GM18868 (cell line): ENCODE results near the gene PRUNE2.
"Not testable (repeated sequence)": the region's sequence is repeated elsewhere in the genome, so short reads cannot be mapped to it uniquely, and the experiment has no call there.

ENCODE experiments used
- ATAC-seq: cut with Tn5 transposase; IDR thresholded peaks from one replicate; pipeline ENCODE4 v1.9.1; 2021; ENCODE audit warnings: mild to moderate bottlenecking, moderate library complexity; ENCODE audit not compliant: unreplicated experiment

Gene PRUNE2

DNA sequence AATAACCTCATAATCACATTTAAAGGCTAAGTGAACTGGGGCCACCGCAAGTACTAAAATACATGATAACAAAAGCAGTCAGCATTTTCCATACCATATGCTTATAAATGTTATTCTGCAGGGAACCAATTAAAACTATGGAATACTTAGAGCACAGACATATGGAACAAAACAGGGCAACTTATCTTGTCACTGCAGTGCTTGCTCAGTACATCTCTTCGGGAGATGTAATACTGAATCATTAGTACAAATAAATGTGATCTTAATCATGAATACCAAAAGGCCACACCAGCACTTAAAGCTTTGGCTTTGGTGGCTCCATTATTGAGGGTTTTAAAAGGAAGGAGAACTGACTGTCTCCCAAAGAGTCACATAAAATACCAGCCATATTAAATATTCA is 32.1 kb downstream of the PRUNE2 start:
- ATAC-seq = no peak

DNA sequence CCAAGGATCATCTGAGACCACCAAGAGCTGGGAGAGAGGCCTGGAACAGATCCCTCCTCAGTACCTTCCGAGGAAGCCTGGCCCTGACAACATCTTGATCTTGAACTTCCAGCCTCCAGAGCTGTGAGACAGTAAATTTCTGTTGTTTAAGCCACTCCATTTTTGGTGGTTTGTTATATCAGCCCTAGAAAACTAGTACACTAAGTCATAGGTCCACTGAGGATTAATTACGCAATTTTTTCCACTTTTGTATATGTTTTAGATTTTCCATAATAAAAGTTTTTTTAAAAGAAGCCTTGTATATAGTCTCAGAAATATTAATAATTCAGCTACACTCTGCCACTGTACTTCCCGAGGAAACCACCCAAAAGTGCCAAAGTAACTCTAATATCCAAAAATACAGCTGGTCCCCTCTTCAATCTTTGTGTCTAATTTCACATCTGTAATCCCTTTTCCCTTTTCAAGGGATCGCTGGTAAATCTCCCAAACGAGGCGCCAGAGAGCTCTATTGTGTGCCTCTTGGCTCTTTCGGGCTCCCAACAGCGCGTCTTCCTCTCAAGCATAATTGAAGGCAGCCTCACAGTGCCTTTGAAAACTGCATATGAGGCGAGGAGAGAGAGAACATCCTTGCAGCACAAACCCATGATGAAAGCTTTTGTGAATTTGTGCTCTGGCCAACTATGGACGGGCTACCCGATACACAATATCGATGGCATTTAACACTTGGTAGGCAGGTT is 32.7 kb downstream of the PRUNE2 start:
- no peak for ATAC-seq

DNA sequence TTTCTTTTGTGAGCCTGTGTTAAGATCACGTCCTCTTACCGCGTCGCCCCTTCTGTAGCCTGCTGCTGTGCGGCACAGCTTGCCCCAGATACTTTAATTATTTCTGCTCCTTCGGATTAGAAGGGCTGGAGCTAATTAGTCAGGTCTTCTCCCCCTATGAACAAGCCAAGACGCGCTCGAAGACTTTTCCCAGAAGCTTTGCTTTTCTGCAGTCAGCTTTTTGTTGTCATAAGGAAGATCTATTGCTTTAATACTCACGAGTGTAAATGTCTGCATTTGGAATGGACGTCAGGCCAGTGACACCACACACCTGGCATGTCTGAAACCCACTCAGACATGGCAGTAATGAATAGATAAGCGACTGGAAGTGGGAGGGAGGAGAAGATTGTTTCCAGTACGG is 37.0 kb downstream of the PRUNE2 start:
- ATAC-seq = no peak

DNA sequence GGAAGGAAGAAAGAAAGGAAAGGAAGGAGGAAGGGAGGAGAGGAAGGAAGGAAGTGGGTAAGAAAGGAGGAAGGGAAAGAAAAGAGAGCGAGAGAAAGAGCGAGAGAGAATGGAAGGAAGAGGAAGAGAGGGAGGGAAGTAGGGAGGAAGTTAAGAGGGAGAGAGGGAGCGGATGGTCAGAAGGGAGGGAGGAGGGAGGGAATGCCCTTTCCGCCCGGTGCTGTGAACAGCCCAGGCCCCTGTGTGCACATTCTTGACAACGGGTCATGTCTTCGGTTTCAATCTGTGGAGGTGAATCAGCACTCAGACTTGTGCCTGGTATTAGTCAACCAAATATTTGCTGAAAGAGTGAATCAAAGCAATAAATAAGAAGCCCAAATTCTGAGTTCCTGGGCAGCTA is 39.2 kb downstream of the PRUNE2 start:
- no peak for ATAC-seq

DNA sequence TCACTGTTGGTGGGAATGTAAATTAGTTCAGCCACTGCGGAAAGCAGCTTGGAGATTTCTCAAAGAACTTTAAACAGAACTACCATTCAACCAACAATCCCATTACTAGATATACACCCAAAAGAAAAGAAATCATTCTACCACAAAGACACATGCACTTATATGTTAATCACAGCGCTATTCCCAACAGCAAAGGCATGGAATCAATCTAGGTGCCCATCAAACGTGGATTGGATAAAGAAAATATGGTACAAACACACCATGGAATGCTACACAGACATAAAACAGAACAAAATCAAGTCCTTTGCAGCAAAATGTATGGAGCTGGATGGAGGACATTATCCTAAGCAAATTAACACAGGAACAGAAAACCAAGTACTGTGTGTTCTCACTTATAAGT is 42.1 kb downstream of the PRUNE2 start:
- no peak for ATAC-seq

DNA sequence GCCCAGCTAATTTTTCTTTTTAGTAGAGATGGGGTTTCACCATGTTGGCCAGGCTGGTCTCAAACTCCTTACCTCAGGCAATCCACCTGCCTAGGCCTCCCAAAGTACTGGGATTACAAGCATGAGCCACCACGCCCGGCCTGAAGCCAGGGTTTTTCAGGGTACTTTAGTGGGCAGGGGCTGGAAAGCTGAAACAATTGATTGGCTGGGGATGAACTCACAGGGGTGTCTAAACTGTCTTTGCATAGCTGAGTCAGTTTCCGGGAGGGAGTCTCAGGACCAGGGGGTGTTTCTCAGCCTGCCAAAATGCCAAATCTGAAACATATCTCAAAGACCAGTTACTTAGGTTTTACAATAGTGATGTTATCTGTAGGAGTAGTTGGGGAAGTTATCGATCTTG is 46.1 kb downstream of the PRUNE2 start:
- no peak for ATAC-seq

DNA sequence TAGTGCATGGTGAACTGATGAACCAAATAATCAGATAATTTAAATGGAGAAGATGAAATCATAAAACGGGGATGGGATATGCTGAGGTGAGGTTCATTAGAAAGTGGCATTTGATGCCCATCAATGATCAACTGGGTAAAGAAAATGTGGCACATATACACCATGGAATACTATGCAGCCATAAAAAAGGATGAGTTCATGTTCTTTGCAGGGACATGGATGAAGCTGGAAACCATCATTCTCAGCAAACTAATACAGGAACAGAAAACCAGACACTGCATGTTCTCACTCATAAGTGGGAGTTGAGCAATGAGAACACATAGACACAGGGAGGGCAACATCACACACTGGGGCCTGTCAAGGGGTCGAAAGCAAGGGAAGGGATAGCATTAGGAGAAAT is 47.7 kb downstream of the PRUNE2 start:
- ATAC-seq = not testable (repeated sequence)

DNA sequence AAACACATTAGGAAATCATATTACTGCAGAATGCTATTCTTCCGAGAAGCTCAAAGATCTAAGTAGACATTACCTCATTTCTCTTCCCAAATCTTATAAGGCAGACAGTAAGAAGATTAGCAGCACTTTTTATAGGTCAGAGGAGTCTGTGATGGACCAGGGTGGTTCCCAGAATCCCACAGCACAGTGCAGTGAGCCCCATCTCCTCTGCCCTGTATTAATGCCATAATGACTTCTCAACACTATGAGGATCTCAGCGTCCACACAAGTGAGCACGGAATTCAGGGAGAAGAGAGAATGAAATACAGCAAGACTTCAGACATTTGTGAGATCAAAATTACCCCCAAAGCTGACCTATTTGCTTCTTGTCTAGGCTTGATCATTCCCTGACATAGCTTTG is 49.9 kb downstream of the PRUNE2 start:
- ATAC-seq = no peak

DNA sequence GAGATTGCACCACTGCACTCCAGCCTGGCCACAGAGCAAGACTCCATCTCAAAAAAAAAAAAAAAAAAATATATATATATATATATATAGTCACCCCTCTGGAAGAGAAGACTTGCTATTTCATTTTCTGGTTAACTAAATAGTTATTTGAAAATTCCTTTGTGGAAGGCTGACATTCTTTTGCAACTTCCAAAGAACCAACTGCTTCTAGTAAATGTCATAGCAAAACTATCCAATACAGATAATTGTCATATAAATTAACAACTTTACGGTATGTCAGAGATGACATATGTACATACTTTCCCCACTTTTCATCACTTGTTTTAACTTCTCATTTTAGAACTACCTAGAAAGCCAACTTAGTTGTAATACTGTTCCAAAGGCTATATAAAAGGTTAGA is 50.9 kb downstream of the PRUNE2 start:
- no peak for ATAC-seq

DNA sequence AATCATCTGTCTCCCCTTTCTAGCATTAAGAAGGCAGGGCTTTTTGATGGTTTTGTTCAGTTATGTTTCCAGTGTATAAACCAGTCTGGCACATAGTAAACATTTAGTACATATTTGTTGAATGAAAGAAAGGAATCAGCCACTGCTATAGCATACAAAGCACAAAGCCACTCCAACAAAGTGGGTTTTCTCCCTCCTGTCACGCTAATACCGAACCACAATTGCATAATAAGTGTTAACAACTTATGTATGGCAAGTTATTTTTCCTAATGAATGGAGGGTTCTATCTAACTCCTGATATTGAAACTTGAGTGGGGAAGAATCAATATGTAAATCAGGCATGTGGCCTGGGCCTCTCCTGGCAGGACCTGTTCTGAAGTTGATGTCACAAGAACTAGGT is 53.9 kb downstream of the PRUNE2 start:
- ATAC-seq = no peak

DNA sequence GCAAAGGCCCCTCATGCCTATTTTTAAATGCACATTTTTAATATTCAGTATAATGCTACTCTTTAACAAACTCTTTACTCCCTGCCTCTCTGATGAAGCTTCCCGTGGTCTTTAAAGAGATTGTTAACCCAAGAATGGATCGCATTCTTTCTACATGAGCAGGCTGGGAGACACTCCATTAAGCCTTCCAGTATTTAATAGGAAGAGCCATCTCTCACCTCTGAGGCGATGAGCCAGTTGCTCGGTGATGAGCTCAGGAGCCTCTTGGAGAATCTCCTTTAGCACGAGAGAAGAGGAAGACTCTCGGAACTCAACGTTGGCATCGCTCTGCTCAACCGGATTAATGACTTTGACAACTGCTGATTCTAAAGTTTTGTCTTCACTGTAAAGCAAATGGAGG is 59.6 kb downstream of the PRUNE2 start:
- no peak for ATAC-seq

DNA sequence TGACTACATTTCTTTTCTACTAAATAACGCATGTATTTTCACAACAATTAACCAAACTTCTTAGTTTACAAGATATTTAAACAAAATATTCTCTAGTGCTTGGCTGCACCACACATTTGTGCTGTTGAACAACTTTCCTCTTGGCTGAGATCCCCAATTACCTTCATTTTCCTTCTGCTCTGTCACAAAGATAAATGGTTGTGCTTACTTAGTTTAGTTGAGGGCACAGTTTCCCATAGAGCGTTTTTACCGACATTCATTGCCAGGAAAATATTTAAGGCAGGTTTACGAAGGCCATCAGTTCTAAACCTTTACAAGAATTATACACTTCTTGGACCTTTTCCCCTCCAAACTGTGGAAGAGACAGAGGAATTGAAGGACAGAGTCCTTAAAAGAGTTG is 60.7 kb downstream of the PRUNE2 start:
- ATAC-seq = no peak

DNA sequence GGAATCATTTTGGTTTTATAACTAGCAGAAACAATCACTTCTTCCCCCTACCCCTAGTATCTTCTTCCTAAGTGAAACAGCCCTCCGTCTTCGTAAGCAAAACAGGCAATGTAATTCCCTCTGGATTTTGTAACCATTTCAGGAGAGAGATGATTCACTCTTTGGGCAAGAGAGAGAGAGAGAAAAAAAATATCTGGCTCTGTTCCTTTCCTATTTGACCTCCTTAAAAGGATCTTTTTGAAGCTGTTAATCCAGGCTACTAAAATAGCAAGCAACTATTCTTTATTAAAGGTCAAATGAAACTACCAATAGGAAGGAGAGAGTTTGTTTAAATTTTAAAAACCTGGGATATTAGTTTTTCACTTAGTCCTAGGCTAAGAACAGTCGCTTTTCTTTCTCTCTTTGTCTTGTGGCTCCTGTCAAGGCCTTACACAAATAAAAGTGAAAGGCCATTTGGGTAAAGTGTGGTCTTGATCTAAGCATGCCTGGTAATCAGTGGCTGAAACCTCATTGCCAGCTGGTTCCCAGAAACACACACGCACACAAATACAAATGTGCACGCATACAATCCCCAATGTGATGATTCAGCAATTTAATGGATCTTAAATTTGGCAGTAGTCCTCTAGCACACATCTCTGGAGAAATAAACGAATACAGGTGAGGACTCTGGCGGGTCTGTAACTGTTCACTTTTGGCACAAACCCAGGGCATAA is 70.2 kb downstream of the PRUNE2 start:
- ATAC-seq = no peak

DNA sequence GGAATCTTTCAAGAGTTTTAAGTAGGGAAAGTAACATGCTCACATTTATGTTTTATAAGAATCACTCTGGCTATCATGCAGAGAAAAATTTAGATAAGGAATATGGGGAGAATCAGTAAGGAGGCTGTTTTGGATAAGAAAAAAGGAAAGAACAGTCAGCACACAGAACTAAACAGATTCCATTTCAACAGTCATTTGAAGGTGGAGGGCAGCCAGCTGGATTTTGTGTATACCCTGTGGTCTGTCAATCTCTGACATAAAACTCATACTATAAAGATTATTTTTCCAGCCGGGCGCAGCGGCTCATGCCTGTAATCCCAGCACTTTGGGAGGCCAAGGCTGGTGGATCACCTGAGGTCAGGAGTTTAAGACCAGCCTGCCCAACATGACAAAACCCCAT is 77.5 kb downstream of the PRUNE2 start:
- no peak for ATAC-seq

DNA sequence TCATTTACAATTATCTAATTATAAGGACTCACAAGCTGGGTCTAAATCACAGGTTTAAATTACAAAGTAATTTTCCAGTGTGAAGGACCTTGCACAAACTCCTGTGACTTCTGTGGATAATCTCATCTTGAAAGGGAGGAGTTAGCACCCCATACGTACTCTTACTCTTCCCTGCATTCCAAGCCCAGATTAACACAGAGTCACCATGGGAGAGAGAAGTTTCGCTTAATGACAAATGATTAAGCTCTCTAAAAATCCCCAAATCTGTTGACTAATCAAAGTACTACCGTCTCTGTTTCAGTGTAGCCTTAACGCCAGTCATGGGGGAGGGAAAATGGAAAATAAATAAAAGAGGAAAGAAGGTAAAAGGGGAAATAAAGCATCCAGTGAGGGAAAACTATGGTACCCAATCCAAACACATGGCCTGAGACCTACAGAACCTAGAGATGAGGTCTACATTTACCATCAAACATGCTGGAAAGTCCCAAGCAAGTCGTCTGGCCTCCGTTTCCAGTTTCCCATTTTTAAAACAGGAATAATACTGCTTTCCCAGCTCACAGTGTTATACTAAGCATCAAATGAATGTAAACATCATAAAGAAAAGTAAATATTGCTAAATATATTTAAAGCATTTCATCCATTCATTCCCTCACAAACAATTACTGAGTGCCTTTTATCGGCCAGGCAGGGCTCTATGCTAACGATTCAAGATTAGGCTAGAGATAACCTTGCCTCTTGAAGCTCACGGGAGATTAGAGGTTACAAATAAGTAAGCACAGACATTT is 78.4 kb downstream of the PRUNE2 start:
- ATAC-seq = no peak

DNA sequence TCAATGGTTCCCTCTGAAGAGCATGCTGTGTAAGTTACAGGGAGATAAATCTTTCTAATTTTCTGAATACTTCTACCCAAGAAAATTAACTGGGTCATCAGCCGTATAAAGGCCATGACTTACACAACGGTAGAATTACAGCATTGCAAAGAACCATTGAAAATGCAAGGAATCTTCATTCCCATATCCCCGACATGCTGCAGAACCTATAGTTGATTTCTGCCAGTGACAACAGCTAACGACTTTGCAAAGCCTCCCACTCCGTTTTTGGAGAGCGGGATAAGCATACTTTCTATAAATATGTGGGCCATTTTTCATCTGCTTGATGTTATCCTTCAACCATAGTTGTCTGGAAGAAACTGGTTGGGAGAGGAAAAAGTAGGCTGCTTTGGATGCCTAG is 85.5 kb downstream of the PRUNE2 start:
- ATAC-seq = no peak

DNA sequence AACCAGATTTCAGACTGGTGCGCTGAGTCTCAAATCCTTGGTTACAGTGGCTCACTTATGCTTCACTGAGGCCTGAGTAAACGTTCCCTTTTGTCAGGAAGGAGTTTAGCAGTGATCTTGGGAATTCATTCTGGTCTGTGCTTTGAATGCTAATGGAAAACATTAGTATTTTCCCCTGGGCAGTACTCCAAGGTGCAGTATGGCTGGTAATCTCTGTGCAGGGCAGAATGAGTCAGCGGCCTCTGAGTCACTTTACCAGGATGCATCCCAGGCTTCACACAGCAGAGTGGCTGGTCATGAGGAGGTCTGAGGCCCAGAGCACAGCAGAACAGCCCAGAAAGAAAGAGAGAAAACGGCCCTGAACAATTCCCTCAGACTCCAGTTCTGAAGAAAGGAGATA is 87.6 kb downstream of the PRUNE2 start:
- ATAC-seq = no peak

DNA sequence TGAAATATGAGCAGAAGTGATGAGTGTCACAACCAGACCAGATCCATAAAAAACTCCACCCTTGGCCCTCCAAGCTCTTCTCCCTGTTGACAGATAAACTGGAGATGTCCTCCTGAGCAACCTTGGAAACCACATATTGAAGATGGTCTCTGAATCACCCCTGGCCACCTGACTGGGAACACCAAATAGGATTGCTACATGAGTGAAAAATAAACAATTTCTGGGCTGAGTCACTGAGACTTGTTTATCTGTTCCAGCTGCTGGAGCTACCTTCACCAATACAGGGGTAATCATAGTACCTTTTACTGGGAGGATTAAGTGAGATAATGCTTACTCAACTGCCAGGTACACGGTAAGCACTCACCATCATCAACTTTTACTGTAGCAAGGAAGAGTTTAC is 88.4 kb downstream of the PRUNE2 start:
- no peak for ATAC-seq

DNA sequence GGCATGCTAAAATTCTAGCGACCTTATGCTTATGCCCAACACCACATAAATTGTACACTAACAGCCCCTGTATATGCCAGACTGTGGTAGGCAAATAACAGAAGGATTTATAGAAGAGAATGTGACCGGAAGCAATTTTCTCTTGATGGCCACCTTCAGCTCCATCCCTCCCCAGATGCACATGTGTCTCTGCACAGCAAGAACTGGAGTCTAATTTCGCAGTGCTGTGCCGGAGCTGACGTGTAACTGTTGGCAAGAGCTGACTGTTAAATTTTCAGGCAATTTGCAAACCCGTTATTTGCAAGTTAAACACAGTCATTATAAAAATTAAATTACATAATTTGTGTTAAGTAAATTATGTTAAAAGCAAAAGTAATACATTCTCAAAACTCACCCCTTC is 93.3 kb downstream of the PRUNE2 start:
- no peak for ATAC-seq

DNA sequence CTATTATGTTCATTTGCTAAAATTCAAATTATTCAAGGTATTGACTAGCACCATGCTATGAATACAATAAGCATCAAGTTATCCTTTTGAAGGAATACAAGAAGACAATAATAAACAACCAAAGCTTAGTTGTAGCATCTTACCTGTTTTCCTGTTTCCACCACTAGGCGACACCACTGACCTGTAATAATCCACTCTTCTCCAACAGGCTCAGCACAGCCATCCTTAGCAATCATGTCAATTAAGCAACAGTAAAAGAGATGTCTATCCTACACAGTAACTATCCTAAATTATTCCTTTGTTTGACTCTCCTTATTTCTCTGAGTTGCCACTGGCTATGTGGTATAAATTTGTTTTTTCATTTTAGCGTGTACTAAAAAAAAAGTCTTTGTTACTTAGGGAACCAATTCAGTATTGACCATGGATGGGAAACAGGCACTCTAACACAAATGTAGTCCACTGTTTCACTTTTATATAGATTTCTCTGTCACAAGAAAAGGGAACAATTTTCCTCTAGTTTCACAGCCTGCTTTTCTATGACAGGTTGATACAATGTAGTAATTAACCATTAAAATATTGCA is 95.4 kb downstream of the PRUNE2 start:
- peak; percentile 89 for ATAC-seq

DNA sequence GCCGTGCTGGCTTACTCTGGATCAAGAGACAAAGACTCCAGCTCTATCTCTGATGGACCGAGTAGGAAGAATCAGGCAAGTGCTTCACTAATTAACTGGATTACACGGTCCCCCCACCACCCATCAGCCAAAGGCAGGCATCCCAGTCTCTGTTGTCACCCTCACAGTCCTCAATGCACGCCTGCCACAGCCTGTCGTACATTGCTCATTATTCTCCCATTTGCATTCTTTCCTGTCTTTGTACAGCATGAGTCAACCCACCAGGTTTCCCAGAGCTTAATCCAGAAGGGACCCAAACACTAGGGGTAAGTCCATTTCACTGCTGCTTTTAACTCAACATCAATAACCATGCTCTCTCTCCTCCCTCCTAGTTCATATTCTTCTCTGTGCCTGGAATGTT is 97.3 kb downstream of the PRUNE2 start:
- ATAC-seq = no peak

DNA sequence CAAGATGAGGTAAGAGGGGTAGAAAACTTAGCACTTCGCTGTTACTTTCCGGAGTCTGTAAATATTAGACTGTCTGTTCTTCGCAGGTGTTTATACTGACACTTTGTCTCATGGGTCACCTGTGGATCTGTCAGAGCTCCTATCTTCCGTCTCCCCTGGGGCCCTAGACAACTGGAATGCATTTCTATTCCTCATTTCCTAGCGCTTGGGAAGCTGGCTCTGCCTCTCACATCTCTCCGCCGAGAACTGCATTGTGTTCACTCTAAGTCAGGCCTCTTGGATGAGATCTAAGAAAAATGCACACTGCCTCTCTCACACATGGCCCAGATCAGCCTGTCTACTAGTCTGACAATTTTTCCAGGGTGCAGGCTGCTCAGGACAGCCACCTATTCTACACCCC is 102.2 kb downstream of the PRUNE2 start:
- ATAC-seq = no peak
